Measurements from ENCODE around the gene RAB3IP.

DNA sequence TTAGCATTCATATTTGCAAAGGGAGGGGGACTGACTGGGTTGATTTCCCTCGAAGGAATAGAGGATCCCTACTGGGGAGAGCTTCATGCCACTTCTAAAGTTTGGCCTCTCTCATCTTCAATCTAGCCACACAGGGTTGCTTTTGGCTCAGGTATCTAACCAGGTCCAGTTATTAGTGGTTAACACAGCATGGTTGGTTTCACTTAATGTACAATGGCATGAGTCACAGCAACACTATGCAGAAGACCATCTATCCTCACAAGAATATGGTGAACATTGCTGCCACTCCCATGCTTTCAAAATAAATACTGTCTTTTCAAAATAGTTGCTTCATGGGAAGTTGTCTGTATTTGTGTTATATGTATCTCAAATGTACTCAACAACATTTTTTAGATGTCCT, 6.6 kb upstream of the RAB3IP start:
- TF ChIP-seq, protein P1, sequence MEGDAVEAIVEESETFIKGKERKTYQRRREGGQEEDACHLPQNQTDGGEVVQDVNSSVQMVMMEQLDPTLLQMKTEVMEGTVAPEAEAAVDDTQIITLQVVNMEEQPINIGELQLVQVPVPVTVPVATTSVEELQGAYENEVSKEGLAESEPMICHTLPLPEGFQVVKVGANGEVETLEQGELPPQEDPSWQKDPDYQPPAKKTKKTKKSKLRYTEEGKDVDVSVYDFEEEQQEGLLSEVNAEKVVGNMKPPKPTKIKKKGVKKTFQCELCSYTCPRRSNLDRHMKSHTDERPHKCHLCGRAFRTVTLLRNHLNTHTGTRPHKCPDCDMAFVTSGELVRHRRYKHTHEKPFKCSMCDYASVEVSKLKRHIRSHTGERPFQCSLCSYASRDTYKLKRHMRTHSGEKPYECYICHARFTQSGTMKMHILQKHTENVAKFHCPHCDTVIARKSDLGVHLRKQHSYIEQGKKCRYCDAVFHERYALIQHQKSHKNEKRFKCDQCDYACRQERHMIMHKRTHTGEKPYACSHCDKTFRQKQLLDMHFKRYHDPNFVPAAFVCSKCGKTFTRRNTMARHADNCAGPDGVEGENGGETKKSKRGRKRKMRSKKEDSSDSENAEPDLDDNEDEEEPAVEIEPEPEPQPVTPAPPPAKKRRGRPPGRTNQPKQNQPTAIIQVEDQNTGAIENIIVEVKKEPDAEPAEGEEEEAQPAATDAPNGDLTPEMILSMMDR (IDR thresholded peaks at IDR 0.05; ENCODE audit: low read depth, low read length) = no peak
- TF ChIP-seq EZH2phosphoT487 (IDR thresholded peaks at IDR 0.05; ENCODE audit: low read depth) = no peak

All from OCI-LY3 (cell line).